ENCODE measurements around the gene TTBK2.
A peak's percentile ranks its signal among the peaks of the same experiment; 100 is the strongest.

TTBK2 gene

DNA sequence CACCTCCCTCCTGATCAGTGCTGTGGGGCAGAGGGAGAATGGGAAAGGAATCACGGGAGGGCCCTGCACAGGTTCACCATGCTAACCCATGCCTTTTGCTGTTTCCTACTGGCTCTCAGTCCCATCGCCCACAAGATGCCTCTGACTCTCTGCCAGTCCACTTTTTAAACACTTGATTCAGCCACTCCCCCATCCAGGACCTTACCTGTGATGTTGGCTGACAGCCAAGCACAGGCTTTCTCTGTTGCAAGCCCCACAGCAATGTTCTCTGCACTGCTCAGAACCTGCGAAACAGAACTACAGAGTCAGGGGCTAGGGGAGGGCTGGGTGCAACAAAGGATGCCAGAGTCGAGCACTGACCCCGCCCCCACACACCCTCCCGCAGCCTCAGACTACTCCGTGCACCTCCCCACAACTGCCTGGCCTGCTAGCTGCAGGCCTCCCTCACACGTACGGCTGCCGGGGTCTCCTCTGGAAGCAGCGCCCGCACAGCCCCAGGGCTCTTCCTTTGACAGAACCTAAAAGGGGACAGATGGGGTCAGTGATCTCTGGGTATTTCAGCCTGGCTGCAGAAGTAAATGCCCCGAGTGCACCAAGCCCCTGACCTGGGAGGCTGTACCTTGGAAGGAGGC lies 192.7 kb downstream of the TTBK2 start:
- DNase-seq (ENCODE audit: low spot score), result no peak

- no peak for DNase-seq (ENCODE audit: low spot score)
Observed at GRCh38 chr15:42726114-42726513, 194.5 kb downstream of the TTBK2 start.

- no peak for DNase-seq (ENCODE audit: low spot score)
Observed at GRCh38 chr15:42725331-42725903, 195.2 kb downstream of the TTBK2 start.

DNA sequence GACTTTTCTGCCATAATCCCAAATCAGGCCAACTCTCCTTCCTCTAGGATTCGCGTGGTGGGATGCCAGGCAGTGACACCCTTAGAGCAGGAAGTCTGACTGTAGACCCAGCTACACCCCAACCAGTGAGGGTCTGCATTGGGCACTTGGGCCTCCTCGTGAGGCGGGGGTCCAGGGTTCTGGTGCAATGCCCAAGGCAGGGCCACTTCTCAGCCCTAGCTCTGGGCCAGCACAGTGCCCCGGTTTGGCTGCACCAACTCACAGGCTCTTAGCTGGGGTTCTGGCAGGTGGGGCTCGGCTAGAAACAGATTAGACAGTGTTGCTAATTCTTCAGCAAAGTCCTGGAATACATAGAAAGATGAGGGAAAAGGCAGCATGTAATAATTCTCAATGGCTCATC lies 196.3 kb downstream of the TTBK2 start:
- DNase-seq (ENCODE audit: low spot score), result no peak

DNA sequence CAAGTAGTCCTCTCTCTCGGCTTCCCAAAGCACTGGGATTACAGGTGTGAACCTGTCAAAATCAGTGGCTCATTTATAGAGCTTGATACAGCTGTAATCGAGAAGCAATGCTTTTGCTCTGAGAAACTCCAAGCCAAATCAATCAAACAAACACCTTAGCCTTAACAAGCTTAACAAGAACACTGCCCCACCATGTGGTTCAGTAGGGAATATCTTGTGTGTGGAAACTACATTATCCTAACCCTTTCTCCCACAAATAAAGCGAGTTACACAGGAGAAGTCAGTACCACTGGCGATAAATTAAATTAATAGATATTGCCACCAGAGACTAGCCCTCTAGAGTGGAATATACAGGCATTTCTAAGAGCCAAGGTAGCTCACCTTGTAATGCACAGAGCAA lies 197.5 kb downstream of the TTBK2 start:
- no peak for DNase-seq (ENCODE audit: low spot score)

DNA sequence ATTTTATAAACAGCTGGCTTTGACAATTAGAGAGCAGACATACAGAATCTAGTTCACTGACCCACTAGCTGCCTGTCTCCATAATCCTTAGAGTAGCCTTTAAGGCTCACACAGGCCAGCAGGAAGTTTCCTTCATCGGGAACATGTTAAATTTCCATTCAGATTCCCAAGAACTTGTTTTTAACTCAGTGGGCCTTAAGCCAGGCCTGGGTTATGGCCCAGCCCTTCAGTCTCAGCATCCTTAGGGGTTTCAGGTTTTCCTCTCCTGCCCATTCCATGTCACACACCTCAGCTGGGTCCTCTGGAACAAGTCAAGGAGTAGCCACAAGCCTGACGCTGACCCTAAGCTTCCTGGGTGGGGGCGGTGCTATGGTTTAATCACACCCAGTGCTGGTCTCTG lies 198.7 kb downstream of the TTBK2 start:
- no peak for DNase-seq (ENCODE audit: low spot score)

GRCh38 chr15:42721016-42721415 lies 199.6 kb downstream of the TTBK2 start:
- DNase-seq (ENCODE audit: low spot score), result no peak

GRCh38 chr15:42720071-42720470 lies 200.5 kb downstream of the TTBK2 start:
- DNase-seq (ENCODE audit: low spot score), result no peak

DNA sequence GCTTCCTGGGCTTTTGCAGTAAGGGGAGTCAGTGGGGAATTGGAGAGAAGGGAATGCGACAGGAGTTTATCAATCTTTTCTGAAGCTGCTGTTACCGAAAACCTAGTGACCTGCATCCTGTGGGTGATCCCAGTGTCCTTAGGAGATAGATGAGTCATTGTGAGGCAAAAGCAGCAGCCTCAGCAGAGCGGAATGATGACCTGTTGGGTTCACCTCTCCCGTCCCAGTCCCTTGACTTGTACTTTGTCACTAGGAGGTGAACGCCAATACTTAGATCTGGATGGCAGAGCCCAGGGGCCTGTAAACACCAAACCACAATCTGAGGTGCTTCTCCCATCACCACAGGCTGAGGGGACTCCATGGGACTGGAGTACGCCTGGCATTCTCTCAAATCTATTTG lies 201.5 kb downstream of the TTBK2 start:
- no peak for DNase-seq (ENCODE audit: low spot score)

DNA sequence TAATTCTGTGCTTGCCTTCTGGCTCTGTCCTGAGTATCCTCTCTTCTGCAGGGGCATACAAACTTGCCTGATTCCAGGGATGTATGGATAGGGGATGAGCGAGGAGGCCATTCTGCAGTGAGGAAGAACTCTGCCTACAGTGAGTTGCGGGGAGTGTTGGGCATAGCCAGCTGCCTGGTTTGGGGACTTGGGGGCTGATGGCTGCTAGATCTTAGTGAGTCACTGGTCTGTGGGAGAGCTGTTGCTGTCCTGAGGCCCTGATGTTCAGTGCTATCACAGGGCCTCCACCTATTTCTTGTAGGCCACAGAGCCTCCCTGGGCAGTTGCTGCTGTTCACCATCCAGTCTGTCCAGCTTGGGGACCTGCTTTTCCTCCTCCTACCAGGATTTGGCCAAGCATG lies 204.0 kb downstream of the TTBK2 start:
- DNase-seq (ENCODE audit: low spot score), result no peak

GRCh38 chr15:42716125-42716524 lies 204.5 kb downstream of the TTBK2 start:
- DNase-seq (ENCODE audit: low spot score), result no peak

DNA sequence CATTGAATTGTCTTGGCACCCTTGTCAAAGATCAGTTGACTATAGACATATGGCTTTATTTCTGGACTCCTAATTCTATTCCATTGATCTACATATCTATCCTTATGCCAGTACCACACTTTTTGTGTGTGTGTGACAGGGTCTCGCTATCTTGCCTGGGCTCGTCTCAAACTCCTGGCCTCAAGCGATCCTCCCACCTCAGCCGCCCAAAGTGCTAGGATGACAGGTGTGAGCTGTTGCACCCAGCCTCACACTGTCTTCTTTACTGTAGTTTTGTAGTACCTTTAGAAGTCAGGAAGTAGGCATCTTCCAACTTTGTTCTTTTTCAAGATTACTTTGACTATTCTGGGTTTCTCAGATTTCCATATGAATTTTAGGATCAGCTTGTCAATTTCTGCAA lies 208.0 kb downstream of the TTBK2 start:
- no peak for DNase-seq (ENCODE audit: low spot score)

DNA sequence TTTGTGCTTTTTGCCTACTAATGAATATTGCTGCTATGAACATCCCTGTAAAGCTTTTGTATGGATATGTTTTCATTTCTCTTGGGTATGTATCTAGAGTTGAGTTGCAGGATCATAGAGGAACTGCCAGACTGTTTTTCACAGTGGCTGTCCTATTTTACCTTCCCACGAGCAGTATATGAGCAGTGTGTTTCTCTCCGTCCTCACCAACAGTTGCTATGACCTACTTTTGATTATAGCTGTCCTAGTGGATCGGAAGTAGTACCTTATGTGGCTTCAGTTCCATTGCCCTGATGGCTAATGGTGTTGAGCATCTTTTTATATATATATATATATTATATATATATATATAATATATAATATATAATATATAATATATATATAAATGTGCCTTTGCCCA lies 208.8 kb downstream of the TTBK2 start:
- DNase-seq (ENCODE audit: low spot score), result no peak

DNA sequence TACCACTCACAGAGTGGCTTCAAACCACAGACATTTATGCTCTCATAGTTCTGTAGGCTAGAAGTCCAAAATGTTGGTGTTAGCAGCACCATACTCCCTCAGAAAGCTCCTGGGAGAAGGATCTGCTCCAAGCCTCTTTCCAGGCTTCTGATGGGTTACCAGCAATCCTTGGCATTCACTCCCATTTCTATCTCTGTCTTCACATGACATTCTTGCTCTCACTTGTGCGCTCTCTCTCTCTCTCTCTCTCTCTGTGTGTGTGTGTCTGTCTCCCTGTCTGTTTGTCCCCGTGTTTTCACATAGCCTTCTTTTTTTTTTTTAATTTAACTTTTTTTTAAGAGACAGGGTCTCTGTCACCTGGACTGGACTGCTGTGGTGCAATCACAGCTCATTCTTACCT lies 209.9 kb downstream of the TTBK2 start:
- no peak for DNase-seq (ENCODE audit: low spot score)

GRCh38 chr15:42707873-42708544 lies 212.6 kb downstream of the TTBK2 start:
- no peak for DNase-seq (ENCODE audit: low spot score)

- DNase-seq (ENCODE audit: low spot score), result no peak
Observed at GRCh38 chr15:42707068-42707467, 213.5 kb downstream of the TTBK2 start.

DNA sequence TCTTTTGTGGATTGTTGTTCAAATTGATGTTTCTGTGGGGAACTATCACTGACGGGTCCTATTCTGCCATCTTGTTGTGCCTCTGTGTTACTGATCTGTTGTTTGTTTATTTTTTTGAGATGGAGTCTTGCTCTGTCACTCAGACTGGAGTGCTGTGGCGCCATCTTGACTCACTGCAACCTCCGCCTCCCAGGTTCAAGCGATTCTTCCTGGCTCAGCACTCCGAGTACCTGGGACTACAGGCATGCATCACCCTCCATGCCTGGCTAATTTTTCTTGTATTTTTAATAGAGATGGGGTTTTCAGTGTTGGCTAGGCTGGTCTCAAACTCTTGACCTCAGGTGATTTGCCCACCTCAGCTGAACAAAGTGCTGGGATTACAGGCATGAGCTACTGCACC lies 215.2 kb downstream of the TTBK2 start:
- no peak for DNase-seq (ENCODE audit: low spot score)

GRCh38 chr15:42704492-42704926 lies 216.1 kb downstream of the TTBK2 start:
- DNase-seq (ENCODE audit: low spot score), result peak; percentile 52

DNA sequence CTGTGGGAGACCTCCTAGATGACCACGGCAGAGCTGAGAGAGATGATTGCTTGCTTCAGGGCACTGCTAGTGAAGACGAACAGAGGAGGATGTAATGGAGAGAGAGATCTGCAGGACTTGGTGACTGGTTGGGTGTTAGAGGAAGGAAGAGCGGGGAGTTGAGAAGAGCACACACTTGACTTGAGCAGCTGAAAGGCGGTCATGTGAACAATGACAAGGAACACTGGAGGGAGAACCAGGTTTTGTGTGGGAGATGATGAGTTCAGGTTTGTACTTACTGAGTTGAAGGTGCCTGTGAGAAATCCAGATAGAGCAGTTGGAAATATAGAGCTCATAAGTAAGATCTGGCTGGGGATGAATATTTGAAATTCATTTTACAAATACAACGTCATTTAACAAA lies 224.0 kb downstream of the TTBK2 start:
- DNase-seq (ENCODE audit: low spot score), result no peak

DNA sequence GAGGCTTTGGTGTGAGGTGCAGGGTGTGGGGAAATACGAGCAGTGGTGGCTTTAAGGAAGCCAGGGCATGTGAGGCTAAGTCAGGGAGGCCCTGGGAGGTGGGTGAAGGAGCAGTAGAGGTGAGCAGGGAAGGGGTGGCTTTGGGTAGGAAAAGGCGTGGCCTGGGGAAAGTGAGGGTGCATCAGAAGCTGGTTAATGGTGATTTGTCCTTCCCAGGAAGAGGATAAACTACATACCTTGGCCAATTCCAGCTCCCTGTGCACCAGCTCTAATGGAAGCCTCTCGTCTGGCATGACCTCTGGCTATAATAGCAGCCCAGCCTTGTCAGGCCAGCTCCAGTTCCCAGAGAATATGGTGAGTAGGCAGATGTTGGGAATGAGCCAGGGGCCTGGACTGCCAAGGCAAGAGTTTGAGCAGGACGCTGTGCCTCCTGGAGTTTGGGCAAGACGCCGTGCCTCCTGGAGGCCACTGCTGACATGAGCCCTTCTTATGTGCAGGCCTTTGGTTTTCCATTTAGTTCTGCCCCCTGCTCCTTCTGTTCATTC lies 225.0 kb downstream of the TTBK2 start:
- no peak for DNase-seq (ENCODE audit: low spot score)

- DNase-seq (ENCODE audit: low spot score), result no peak
Observed at GRCh38 chr15:42694398-42694797, 226.2 kb downstream of the TTBK2 start.

DNA sequence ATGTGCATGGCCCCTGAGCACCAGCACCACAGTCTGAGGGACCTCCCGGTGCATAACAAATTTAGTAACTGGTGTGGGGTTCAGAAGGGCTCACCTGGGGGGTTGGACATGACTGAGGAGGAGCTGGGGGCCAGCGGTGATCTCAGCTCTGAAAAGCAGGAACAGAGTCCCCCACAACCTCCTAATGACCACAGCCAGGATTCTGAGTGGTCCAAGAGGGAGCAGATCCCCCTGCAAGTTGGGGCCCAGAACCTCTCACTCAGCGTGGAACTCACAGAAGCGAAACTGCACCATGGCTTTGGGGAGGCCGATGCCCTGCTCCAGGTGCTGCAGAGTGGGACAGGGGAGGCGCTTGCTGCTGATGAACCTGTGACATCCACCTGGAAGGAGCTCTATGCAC lies 226.6 kb downstream of the TTBK2 start:
- DNase-seq (ENCODE audit: low spot score), result no peak

GRCh38 chr15:42693496-42693895 lies 227.1 kb downstream of the TTBK2 start:
- no peak for DNase-seq (ENCODE audit: low spot score)
